LNCAP (cell line): ENCODE data around the gene USP2.

Experiments
- CTCF ChIP-seq: fragments of 450-650 bp; IDR thresholded peaks from 2 replicates; pipeline ENCODE4 v1.5.1; 2017; ENCODE audit warnings: mild to moderate bottlenecking

USP2 gene

GRCh38 chr11:119410501-119410900 is 29.0 kb upstream of the USP2 start:
- no peak for TF ChIP-seq CTCF

- TF ChIP-seq CTCF = no peak
Measured at GRCh38 chr11:119409731-119410130, 28.2 kb upstream of the USP2 start.

- no peak for TF ChIP-seq CTCF
Measured at GRCh38 chr11:119406005-119406404, 24.5 kb upstream of the USP2 start.

- TF ChIP-seq CTCF = no peak
Measured at GRCh38 chr11:119404872-119405271, 23.4 kb upstream of the USP2 start.

GRCh38 chr11:119403021-119403420 is 21.5 kb upstream of the USP2 start:
- no peak for TF ChIP-seq CTCF

GRCh38 chr11:119402470-119402869 is 21.0 kb upstream of the USP2 start:
- no peak for TF ChIP-seq CTCF

- no peak for TF ChIP-seq CTCF
Measured at GRCh38 chr11:119400860-119401259, 19.4 kb upstream of the USP2 start.

- no peak for TF ChIP-seq CTCF
Measured at GRCh38 chr11:119397740-119398139, 16.2 kb upstream of the USP2 start.
